NCI-H2081 treated with DMSO at 0.1 percent for 48 hours (cell line): ENCODE data around the gene CNTNAP2.

Experiments used
- DNase-seq: peaks from one replicate; lab custom pipeline; 2025; lab: John Stamatoyannopoulos, UW

Gene CNTNAP2

DNA sequence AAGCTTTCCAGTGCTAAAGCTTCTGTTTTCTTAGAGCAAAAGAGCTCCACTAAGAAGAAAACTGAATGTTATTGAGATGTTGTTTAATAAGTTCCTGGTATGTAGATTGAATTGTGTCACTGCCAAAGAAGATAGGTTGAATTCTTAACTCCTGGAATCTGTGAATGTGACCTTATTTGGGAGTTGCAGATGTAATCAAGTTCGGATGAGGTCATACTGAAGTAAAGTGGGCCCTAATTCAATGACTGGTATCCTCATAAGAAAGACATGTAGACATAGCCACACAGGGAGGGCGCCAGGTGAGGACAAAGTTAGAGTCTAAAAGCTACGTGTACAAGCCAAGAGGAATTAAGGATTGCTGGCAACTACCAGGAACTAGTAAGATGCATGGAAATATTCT, 1741.8 kb downstream of the CNTNAP2 start:
- no peak for DNase-seq

DNA sequence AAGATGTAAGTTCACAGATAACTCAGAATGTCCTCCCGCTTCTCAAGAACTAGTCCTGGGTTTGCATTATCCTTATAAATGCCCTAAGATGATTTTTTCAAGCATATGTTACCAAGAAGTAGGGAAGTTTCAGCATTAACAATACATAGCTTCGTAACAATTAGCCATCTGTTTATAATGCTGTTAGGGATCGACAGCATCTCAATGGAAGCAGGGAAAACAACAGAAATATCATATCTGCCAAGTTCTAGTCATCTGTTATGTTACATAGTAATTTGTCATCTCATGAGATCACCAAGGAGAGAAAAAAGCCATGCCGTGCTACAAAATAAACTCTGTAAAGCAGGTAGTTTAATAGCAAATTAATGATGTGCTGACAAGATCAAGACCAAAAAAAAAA, 1742.4 kb downstream of the CNTNAP2 start:
- DNase-seq: no peak

DNA sequence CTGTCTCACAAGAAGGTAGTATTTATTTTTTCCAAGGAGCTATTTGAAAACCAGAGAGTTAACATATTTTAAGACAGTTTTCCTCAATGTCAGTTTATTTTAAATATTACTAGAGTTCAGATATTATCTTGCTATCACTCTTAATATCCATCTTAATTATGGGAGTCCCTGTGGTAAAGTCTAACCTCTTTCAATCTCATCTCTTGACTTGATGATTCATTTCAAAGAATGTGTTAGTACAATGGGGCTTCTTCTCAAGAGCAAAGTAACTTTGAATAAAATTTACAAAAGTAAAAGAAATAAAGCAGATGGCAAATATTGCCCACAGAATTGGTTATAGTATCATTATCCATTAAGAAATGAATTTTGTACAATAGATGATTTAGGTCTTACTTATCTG, 1742.9 kb downstream of the CNTNAP2 start:
- DNase-seq: no peak

- no peak for DNase-seq
These were observed 1744.6 kb downstream of the CNTNAP2 start for GRCh38 chr7:147861058-147861716.

DNA sequence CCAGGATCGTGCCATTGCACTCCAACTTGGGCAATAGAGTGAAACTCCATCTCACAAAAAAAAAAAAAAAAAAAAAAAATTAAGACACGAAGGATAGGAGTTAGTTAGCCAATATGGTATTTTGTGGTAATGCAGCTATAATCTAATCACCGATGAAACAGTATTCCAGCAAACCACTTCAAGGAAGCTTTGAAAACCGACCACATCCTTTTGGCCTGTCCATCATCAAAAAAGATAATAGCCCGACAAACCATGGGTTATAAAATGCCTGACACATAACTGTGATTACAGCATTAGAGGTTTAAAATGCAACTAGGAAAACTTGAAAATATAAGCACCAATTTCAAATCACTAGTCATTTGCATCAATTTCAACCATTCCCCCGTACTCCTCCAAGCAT, 1745.3 kb downstream of the CNTNAP2 start:
- DNase-seq: no peak

- DNase-seq: no peak
These were observed 1752.9 kb downstream of the CNTNAP2 start for GRCh38 chr7:147869456-147869855.

DNA sequence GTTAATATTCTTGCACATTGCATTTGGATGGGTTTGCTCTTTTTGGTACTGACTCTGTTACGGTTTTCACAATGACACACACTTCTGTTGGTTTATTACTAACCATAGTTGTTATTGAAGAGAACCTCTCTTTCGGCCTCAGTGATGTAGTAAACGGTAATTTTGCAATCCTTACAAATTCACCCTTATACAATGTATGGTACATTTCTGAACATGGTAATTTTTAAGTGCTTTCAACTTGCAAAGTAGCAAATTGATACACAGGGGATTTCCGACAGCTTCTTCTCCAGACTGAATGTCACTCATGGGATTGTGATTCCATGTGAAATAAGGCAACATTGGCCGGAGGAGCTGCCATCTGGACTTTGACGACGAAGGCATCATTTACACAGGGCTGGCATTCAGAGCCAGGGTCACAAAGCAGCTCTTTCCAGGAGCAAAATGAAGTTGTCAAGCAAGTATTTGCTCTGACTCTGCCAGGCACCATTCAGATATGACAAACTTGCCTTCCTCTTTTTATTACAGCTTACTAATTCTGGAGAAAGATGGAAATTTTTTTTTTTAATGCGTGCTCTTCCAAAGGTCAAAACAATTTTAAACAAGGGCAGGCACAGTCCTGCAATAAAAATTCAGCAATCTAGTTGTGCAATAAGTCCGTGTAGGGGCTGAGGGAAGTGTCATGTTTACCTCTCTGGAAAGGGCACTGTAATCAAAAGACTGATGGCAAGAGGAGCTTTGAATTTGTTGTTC, 1762.5 kb downstream of the CNTNAP2 start:
- DNase-seq: no peak

DNA sequence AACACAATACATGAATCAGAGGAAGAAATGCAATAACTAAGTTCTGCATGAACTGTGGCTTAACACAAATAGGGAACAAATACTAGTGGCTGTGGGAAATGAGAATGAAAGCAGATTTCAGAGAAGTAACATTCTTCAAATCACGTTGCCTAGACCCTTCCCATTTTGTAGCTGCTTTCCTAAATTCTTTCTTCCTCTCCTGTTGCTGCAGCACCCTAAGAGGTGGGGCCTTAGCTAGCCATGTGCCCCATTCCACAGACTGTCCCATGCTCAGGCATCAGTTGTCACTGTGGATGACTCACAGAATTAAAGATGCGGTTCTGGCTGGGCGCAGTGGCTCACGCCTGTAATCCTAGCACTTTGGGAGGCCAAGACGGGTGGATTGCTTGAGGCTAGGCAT, 1769.3 kb downstream of the CNTNAP2 start:
- no peak for DNase-seq

- no peak for DNase-seq
These were observed 1777.7 kb downstream of the CNTNAP2 start for GRCh38 chr7:147894271-147894670.

DNA sequence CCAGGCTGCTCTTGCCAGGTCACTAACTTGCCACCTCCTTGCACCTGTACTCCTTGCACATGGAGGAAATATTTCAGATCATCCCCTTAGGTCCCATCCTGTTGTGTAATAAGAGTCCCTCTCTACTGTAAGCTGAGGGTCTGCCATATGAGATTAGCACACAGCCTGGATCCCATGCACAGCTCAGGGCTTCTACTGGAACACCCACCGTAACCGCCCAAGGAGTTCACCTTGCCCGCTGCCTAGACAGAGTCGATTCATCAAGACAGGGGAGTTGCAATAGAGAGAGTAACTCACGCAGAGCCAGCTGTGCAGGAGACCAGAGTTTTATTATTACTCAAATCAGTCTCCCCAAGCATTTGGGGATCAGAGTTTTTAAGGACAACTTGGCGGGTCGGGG, 1779.5 kb downstream of the CNTNAP2 start:
- no peak for DNase-seq

DNA sequence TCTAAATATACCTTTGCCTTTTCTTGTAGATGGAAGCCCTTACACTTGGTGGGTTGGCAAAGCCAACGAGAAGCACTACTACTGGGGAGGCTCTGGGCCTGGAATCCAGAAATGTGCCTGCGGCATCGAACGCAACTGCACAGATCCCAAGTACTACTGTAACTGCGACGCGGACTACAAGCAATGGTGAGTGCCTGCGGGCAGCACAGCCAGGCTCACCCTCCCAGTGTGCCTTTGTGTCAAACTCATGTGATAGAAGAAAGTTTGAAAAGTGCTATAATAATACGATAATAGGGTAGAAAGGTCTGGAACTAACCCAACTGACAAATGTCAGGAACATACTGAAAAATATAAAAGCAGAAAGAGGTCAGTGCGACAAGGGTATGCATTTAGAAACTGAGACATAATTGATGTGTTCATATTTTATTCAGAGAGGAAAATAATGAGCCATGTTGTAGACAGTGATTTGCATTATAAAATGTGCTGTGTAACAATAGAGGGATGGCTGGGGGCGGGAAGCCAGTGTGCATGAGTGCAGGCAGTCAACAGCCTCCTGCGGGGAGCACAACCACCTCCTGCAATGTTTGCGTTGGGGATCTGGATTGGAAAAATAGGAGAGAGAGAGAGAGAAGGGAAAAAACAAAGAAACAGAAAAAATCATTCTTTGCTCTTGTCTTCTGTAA, 1787.1 kb downstream of the CNTNAP2 start:
- peak; percentile 25 for DNase-seq

DNA sequence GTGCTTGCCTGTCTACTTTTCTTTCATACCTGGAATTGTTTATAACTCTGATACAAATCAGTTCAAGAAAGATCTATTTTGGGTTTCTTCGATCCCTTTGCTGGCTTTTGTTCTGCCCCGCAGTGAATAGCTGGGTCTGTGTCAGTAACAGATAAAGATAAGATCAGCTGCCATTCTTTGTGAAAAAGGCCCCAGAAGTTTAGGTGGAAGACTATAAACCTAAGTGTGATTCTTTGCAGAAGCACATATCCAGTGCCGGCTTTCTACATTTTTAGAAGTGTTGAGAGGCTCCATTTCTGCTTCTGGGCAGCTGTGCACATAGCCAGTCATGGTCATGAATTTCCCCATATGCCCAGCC, 1787.6 kb downstream of the CNTNAP2 start:
- no peak for DNase-seq

DNA sequence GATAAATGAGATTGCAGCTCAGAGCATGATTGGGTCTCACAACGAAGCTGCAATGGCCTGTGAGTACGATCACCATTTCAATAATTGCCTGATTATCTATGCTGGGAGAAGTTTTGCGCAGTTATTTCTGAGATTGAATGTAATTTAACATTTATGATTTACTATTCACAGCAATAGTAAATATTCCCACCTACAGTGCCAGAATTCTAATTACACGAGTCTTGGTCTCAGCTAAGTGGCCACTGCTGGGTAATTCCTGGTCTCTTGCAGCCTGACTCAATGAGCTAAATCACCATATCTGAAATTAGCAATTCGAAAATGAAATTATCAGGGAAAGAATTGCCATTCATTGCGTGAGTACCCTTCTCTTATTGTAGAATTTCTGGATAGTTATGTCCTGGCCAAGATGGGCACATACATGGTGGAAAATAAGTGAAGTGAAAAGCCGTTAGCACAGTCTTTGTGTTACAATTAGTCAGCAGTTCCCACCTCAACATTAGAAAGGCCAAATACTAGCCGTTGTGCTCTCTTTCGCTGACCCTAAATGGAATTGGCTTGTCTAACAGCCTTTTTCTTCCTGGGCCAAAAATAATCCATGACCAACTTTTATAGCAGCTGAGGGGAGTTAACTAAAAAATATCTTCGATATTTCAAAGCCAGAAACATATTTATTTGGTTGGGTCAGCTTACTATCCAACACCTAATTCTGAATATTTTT, 1793.0 kb downstream of the CNTNAP2 start:
- no peak for DNase-seq

DNA sequence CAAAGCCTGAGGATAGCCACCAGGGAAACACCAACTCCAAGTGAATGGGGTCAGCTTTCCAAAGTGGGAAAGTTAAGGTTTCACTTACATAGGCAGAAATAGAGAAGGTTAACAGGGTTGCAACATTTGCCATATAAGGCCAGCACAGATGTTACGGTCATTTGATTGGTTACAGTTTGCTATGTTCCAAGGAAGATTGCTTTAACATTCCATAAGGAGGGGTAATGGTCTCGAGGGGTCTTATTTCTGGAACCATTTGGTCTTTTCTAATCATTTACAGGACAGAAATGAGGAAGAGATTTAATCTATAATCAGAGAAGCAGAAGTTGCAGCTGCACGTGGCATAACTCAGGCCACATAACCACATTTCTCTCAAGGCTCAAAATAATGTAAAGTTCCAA, 1794.6 kb downstream of the CNTNAP2 start:
- DNase-seq: no peak

GRCh38 chr7:147912291-147912690, 1795.7 kb downstream of the CNTNAP2 start:
- DNase-seq: no peak

- DNase-seq: no peak
These were observed 1796.5 kb downstream of the CNTNAP2 start for GRCh38 chr7:147912946-147913638.

DNA sequence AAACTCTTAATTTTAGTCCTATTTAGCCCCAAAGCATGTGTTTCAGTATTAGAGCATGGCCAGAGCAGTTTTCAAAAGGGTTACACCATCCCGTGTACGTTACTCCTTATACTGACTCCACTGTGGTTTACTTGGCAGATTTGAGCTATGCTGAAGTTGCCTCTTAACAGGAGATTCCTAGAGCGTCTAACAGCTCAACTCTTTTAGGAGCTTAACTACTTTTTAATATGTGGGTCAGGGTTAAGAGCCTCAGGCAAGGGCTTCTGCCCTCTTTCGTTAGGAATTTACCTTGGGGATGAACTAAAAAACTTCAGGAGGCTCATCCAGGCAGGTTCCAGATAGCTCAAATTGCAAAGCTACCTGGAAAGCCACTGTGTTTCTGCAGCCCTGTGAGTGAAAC, 1799.2 kb downstream of the CNTNAP2 start:
- DNase-seq: no peak

GRCh38 chr7:147916573-147916972, 1800.0 kb downstream of the CNTNAP2 start:
- no peak for DNase-seq

- DNase-seq: no peak
These were observed 1807.2 kb downstream of the CNTNAP2 start for GRCh38 chr7:147923841-147924240.

GRCh38 chr7:147937428-147937827, 1820.8 kb downstream of the CNTNAP2 start:
- no peak for DNase-seq

GRCh38 chr7:147941381-147941780, 1824.8 kb downstream of the CNTNAP2 start:
- DNase-seq: no peak

DNA sequence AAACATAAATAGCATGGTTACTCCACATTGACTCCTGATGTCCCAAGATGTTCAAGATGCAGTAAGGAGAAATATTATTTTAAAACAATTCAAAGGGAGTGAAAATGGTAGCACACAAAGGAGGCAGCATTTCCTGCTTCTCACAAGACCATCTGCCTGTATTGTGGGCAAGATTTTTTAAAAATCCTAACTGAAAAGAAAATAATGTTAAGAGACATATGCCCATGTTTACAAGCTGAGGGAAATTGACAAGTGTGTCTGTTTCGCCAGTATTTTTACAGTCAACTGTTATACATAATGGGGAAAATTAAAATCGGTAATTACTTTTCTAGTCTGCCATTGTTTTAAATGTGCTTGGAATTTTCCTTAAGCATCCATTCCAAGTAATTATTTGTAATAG, 1827.7 kb downstream of the CNTNAP2 start:
- DNase-seq: no peak
